NCI-H226 (cell line): ENCODE measurements around the gene PLEK2.
"Not testable (repeated sequence)": the region's sequence is repeated elsewhere in the genome, so short reads cannot be mapped to it uniquely, and the experiment has no call there.

Source experiments
- DNase-seq: peaks from one replicate; pipeline ENCODE4 v3.0.0-alpha.2; 2015

Gene PLEK2

DNA sequence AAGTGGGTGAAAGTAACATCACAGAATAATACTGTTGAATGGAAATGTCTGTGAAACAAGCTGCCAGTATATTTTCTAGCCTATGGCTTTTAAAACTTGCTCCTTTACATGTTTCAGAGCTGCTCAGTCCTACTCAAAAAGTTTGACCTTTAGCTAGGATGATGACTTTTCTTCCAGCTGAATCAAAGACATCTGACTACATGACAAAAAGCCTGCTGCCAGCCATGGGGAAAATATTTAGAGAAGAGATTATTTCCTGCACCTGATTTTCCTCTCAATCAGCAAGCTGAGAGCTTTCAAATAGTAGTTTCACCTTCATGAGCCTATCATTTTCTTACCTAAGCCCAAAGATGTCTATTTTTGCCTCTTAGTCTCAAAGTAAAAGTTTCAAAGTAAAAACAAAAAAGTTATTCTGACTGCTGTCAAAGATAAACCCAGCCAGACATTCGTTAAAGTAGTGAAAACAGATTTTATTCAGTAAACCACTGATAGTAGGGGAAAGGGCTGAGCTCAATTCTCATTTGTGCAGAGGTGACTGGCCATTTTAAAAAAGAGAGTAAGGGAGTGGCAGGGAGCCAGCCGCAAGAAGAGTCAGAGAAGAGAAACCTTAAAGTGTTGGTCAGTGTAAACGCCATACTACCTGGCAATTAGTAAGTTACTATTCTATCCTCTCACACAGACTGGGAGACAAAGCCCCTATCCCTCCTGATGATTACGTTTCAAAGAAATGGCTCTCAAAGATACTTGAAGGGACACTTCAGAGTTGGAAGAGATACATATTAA, 54.6 kb downstream of the PLEK2 start:
- no peak for DNase-seq

GRCh38 chr14:67352055-67352454, 59.9 kb downstream of the PLEK2 start:
- no peak for DNase-seq

DNA sequence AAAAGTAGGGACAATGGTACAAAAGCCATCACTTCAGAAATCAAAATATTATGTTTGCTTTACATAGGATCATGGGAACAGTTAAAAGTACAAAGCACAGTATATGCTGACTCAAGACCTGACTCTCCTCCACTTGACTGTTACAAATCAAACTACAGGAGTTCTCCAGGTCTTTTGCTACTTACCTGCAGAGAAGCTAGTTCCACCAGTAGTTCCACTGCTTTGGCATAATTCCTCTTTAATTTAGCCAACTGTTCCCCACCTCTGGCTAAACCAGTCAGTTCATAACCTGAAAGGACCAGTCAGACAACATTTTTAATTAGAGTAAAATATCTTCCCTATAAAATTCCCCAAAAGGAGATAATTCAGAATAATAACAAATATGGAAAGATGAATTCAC, 66.4 kb downstream of the PLEK2 start:
- no peak for DNase-seq

DNA sequence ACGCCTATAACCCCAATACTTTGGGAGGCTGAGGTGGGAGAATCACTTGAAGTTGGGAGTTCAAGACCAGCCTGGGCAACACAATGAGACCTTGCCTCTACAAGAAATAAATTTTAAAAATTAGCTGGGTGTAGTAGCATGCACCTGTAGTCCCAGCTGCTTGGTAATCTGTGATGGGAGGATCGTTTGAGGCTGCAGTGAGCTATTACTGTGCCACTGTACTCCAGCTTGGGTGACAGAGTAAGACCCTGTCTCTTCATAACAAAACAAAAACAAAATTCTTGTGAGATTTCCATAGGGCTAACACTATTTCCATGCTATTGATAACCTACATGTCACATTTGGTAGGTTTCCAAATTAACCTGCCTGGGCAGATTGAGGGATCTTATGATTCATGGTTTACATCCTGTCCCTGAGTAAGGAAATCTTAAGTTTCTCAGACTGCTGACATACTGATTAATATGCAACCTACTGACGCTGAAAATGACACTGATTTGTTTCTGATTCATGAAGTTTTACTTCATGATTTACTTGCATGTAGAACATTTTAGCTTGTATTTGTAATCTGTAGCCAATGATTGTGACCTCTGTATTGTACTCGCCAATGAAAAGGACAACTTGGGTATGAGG, 68.2 kb downstream of the PLEK2 start:
- DNase-seq, result no peak

- DNase-seq, result not testable (repeated sequence)
Observed at GRCh38 chr14:67341231-67341630, 70.7 kb downstream of the PLEK2 start.
